ENCODE measurements around the gene LUZP2.

DNA sequence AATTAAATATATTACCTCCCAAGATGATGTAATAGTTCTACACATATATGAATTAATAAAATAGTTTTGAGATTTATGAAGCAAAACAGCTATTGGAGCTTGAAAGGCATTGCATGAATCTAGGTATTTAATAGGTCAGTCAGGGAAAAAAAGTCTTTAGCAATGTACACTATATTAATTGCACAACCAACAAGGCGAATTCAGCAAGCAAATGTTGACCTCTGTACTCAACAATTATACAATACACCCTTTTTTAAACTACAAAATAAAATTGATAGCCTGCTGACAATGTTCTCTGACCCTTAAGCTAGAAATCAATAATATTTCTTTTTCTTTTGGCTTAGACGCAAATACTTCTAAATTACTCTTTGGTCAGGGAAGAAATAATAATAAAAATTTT lies 345.5 kb downstream of the LUZP2 start:
- TF ChIP-seq, protein P1, sequence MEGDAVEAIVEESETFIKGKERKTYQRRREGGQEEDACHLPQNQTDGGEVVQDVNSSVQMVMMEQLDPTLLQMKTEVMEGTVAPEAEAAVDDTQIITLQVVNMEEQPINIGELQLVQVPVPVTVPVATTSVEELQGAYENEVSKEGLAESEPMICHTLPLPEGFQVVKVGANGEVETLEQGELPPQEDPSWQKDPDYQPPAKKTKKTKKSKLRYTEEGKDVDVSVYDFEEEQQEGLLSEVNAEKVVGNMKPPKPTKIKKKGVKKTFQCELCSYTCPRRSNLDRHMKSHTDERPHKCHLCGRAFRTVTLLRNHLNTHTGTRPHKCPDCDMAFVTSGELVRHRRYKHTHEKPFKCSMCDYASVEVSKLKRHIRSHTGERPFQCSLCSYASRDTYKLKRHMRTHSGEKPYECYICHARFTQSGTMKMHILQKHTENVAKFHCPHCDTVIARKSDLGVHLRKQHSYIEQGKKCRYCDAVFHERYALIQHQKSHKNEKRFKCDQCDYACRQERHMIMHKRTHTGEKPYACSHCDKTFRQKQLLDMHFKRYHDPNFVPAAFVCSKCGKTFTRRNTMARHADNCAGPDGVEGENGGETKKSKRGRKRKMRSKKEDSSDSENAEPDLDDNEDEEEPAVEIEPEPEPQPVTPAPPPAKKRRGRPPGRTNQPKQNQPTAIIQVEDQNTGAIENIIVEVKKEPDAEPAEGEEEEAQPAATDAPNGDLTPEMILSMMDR (conservative IDR thresholded peaks at IDR 0.05; ENCODE audit: low read length): no peak
- no peak for TF ChIP-seq EZH2phosphoT487 (IDR thresholded peaks at IDR 0.05; ENCODE audit: borderline replicate concordance, low read depth, low read length)
